Cortex of kidney (tissue), 1 donor: Measurements from ENCODE around the gene RANBP1.

Experiments
- DNase-seq: peaks from one replicate; lab custom pipeline; 2025; lab: John Stamatoyannopoulos, UW

The RANBP1 gene

GRCh38 chr22:20172141-20172613 is 56.3 kb downstream of the RANBP1 start:
- no peak for DNase-seq

- no peak for DNase-seq
Observed at GRCh38 chr22:20173246-20173645, 57.3 kb downstream of the RANBP1 start.

DNA sequence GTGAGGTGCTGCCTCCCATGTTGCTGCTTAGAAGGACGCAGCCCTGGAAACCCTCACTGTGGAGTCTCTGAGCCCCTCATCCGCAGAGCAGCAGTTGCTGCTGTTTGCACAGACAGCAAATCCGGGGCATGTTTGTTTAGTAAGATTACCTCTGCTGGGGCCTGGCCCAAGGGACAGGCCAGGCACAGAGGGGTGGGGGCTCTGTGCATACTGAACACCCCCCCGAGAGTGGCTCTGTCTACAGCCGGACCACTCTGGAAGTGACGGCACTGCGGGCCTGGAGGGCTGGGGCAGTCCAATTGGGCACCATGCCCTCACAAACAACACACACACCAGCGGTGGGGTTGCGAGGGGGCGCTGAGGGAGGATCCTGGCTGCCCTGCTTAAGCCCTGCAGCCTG is 57.9 kb downstream of the RANBP1 start:
- DNase-seq, result no peak

DNA sequence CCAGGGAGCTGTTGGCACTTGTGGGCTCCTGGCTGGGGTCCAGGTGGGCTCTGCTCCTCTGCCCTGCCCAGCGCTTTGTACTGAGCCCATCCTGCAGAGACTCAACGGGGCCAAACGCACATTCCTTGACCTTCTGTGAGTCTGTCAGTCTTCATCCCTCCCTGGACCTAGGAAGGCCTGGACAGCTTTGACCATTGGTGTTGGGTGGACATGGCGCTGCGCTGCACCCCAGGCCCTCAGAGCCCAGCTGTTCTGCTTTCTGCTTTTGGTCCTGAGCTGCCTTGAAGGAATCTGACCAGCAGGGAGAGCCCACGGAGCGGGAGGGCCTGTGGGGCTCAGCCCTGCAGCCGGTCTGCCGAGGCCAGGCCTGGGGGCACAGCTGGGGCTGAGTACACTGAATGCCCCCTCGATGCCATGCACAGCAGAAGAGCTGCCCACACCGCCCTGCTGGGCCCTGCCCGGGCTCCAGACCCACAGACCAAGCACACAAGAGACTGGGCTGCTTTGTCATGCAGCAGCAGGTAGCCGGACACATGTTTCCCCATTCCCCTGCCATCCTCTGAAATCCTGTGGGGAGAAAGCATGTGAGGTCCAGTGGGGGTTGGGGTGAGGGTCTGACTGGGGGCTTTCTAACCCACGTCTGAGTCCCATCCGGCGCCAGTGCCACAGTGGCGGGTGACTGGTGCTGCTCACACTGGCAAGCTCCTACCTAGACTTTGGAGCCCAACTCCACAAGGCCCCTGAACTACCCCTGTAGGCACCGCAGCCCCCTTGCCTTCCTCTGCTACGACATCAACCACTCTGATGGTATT is 59.1 kb downstream of the RANBP1 start:
- DNase-seq, result no peak

DNA sequence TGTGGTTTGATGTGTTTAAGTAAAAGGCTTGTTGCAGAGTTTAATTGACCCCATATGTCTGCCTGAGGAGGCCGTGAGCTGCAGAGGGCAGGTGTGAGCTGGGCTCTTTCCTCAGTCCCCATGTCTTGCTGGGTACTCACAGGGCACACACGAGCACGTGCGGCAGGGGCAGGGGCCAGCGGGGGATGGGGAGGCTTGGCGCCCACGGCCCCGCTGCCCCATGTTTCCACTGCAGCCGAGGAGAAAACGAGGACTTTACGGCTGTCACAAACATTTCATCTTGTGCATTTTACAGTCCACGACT is 59.6 kb downstream of the RANBP1 start:
- DNase-seq, result no peak

DNA sequence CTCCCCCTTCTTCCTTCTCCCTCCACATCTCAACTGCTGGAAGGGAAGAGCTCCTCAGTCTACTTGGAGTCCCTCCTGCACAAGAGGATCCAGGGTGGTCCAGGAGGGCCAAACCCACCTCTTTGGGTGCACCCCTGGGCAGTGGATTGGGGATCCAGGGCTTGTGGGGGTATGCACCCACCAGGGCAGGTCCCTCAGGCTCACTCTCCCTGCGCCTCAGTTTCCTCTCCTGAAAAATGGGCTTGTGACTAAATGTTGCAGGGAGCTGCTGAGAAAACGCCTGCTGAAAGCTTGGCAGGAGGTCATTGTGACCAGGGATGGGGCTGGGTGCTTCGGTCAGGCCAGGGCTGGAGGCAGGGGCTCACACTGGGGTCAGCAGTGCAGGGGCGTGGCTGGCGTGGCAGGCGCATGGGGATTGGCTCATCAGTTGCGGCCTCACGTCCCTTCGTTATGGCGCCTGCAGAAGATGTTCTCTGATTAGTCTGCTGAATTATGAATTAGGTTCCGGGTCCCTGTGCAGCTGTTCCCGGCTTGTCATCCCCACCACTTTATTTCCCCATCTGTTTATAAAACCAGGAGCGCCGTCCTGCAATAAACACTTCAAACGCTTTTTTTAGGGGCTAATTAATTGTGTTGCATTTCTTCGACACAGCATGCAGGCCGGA is 60.6 kb downstream of the RANBP1 start:
- no peak for DNase-seq
